GM21367 (cell line): Measurements from ENCODE around the gene GCM1.
"Not testable (repeated sequence)": the region's sequence is repeated elsewhere in the genome, so short reads cannot be mapped to it uniquely, and the experiment has no call there.

Source experiments
- ATAC-seq: cut with Tn5 transposase; IDR thresholded peaks from one replicate; pipeline ENCODE4 v1.9.1; 2021; ENCODE audit not compliant: unreplicated experiment

The GCM1 gene

DNA sequence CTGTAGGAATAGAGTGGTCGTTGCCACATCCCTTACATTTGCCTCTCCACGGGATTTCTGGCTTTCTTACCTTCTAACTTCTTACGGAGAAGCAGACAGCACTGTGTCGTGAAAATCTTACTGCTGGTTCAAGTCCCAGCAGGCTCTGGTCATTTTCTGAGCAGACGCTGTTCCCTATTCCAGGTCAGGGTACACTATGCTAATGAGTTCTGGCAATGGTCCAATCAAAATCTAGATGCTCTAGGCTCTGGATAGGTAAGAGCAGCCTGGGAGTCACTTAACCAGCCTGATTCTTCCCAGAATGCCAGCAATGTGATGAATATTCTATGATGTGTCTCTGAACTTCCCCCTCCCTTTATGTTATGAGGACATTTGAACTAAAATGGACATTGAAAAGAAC, at the start of gene GCM1:
Gene GCM1, minus strand, starts transcription at position 158 of the 400 bp plus-strand sequence. CDS start 3,209 bp downstream, outside the sequence.
- ATAC-seq = no peak

DNA sequence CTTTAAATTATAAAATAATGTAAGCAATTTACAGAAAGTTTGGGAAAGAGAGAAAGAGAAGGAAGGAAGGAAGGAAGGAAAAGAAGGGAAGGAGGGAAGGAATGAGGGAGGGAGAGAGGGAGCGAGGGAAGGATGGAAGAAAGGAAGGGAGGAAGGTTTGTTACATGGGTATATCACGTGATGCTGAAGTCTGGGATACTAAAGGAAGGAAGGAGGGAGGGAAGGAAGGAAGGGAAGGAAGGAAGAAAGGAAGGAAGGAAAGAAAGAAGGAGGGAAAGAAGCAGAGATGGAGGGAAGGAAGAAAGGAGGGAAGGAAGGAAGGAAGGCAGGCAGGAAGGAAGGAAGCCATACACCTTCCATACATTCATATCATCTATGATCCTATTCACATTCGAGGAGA, 48.9 kb upstream of the GCM1 start:
- ATAC-seq = no peak

DNA sequence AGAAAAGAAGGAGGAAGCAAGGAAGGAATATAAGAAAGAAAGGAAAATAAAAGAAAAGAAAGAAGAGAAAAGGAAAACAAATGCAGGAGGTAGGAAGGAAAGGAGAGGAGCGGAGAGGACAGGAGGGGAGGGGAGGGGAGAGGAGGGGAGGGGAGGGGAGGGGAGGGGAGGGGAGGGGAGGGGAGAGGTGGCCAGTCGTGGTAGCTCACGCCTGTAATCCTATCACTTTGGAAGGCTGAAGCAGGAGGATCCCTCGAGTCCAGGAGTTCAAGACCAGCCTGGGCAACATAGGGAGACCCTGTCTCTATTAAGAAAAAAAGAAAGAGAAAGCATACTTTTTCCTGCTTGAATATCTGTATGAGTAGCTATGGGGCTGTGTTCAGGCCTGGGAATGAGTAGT, 46.4 kb upstream of the GCM1 start:
- no peak for ATAC-seq

- no peak for ATAC-seq
Measured at GRCh38 chr6:53192682-53193188, 44.1 kb upstream of the GCM1 start.

DNA sequence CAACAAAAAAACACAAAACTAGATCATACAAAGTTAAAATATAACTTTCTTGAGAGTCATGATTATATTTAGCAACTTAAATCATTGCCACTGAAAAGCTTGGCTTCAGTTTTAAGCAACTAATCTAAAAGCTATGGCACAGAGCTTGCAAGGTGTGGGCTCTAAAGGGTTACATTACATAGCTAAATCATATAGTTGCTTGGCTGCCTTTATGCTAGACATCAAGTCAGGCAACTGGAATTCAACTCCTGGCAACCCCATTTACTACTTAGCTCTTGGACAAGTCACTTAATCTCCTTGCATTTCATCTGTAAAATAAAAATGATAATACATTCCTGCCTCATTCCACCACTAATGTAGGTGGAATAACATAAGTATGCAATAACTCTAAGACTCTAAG, 40.9 kb upstream of the GCM1 start:
- ATAC-seq = no peak

DNA sequence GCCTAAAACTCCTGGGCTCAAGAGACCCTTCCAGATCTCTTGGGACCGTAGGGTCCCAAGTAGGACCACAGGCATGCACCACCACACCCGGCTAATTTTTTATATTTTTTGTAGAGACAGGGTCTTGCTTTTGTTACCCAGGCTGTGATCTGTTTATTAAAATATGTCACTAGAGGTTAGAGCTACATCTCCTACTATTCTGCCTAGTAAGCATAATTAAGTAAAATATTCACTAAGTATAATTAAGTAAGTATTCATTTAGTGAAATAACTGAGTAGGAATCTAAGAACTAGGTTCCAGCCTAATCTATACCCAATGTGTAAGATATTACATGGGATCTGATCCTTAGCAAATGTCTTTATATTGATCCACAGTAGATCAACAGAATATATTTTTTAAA, 40.2 kb upstream of the GCM1 start:
- ATAC-seq = no peak

- ATAC-seq = no peak
Measured at GRCh38 chr6:53180678-53181077, 32.0 kb upstream of the GCM1 start.

DNA sequence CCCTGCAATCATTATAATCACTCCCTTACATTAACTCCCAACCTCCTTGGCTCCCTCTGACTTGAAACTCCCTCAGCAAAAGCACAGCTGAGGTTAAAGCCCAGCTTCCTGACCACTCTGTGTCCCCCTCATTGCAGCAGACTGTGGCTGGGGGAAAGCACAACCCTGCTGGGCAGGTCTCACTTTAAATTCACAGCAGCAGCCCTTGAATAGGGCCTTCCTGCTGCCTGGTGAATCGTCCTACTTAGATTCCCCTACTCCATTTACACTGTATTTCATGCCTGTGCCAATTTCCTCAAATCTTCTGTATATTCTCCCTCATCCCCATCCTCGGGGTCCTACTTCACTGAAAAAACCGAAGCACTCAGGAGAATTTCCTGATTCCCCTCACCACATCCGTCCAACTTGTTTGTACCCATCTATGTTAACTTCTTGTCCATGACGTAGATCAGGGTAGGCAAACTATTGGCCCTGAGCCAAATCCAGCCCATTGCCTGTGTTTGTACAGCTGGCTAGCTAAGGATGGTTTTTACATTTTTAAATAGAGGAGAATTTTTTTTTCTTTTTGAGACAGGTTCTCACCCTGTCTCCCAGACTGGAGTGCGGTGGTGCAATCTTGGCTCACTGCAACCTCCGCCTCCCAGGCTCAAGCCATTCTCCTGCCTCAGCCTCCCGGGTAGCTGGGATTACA, 31.5 kb upstream of the GCM1 start:
- ATAC-seq = no peak

- ATAC-seq = no peak
Measured at GRCh38 chr6:53178837-53179432, 30.3 kb upstream of the GCM1 start.

DNA sequence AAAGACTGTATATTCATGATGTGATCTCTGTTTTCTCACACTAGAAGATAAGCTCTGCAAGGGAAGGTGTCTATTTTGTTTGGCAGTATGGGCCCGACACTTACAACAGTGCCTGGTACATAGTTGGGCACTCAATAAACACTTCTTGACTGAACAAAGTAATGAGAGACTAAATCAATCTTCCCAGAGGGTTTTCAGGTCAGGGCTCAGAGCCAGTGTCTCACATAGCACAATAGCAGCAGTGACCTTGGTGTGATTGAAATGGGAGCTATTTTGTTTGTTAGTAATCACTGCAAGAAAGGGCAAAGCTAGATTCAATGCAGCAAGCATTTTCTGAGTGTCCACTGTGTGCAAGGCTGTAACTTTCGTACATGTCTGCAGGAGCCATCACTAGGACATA, 26.4 kb upstream of the GCM1 start:
- ATAC-seq = no peak

DNA sequence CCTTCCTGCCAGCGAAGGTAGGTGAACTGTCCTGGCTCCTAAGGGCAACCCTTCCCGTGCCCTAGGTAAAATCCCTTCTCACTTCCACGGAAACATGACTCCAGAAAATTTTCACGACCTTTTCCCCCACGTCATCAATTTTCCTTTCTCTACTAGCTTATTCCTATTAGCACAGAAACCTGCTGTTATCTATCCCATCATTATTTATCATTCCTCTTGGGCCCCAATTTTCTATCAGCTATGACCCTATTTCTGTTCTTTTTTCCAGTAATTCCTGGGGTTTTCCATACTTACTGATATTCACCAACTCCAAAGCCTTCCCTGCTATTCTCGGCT, 23.8 kb upstream of the GCM1 start:
- no peak for ATAC-seq

DNA sequence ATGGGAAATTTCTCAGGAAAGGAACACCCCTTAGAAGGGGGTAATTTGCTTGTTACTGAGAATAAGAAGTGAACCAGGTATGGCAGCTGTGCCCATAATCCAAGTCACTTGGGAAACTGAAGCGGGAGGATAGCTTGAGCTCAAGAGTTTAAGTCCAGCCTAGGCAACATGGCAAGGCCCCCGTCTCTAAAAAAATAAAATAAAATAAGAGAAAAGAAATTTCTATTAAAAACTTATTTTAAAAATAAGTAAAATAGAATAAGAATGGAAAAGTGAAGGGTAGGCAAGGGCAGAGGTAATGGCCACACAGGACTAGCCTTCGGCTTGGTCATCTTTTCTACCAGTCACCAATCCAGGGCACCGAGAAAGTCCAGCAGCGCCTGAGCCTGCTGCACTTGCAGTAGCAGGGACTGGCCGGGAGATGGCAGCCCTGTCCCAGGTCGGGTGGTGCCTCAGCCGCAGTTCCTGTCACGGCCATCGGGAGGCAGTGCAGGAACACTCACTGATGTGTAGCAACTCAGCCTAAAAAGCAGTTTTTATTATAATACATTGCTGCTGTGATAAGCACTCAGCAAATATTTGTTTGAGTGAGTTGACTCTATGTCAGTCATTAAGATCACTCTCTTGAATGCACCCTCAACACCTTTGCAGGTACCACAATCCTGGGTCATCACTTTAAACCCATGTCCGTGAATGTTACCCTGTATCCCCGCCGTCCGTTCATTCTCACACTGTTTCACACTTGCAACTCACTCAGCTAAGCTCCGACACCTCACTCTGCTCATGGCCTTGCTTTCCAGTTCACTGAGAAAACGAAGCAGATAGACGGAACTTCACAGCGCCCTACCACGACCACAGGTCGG, 23.2 kb upstream of the GCM1 start:
- peak; percentile 71 for ATAC-seq

DNA sequence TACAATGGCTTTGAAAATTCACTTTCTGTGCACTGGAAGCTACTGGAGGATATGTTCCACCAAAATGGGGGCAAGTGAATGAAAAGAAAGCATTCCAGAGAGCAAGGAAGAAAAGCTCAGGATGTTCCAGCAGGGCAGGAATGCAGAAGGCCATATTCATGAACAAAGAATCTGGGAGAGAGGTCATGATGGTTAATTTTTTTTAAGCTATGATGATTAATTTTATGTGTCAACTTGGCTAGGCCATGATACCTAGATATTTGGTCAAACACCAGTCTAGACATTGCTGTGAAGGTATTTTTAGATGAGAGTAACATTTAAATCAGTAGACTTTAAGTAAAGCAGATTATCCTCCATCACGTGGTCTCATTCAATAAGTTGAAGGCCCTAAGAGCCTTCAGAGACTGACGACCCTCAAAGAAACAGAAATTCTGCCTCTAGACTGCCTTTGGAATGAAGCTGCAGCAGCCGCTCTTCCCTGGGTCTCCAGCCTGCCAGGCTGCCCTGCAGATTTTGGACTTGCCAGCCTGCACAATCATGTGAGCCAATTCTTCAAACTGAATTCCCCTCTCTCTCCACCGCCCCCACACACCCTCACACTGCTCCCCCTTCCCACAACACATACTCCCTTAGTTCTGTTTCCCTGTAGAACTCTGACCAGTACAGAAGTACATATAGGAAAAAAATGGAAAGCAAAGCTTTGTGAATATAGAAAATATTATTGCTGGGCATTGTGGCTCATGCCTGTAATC, 20.1 kb upstream of the GCM1 start:
- ATAC-seq = no peak

DNA sequence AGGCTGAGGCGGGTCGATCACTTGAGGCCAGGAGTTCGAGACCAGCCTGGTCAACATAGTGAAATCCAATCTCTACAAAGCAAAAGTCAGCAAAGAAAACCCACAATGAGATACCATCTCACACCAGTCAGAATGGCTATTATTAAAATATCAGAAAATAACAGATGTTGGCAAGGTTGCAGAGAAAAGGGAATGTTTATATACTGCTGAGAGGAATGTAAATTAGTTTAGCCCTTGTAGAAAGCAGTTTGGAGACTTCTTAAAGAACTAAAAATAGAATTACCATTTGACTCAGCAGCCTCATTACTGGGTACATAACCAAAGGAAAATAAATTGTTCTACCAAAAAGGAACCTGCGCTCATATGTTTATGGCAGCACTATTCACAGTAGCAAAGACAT, 16.7 kb upstream of the GCM1 start:
- no peak for ATAC-seq

GRCh38 chr6:53162606-53163005, 14.0 kb upstream of the GCM1 start:
- no peak for ATAC-seq

DNA sequence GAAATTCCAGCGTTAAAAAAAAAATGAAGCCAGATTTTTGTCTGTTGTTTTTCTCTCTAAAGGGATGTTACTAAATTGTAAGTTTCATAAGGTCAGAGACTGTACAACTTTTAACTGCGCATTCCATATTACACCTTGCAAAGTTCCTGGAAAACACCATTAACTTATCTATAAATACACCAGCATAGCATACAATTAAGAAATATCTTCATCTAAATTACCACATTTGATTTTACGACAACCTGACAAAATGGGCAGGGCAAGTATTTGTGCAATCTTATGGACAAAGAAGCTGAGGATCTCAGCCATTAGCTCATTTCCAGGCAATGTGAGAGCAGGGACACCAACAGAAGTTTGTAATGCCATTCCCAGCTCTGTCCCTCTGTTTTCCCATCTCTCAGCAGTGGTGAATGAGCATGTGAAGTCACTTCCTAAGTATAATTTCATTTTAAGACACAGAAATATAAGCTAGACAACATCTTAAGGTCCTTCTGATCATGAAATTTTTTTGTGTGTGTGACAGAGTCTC, 12.9 kb upstream of the GCM1 start:
- no peak for ATAC-seq

- no peak for ATAC-seq
Measured at GRCh38 chr6:53159558-53159957, 10.9 kb upstream of the GCM1 start.

GRCh38 chr6:53158076-53158475, 9.4 kb upstream of the GCM1 start:
- not testable (repeated sequence) for ATAC-seq

GRCh38 chr6:53155279-53155678, 6.6 kb upstream of the GCM1 start:
- ATAC-seq = not testable (repeated sequence)

GRCh38 chr6:53154794-53155193, 6.2 kb upstream of the GCM1 start:
- ATAC-seq = no peak

GRCh38 chr6:53154071-53154470, 5.4 kb upstream of the GCM1 start:
- ATAC-seq = no peak
